Measurements from ENCODE around the gene MYH11.

- TF ChIP-seq, protein P1, sequence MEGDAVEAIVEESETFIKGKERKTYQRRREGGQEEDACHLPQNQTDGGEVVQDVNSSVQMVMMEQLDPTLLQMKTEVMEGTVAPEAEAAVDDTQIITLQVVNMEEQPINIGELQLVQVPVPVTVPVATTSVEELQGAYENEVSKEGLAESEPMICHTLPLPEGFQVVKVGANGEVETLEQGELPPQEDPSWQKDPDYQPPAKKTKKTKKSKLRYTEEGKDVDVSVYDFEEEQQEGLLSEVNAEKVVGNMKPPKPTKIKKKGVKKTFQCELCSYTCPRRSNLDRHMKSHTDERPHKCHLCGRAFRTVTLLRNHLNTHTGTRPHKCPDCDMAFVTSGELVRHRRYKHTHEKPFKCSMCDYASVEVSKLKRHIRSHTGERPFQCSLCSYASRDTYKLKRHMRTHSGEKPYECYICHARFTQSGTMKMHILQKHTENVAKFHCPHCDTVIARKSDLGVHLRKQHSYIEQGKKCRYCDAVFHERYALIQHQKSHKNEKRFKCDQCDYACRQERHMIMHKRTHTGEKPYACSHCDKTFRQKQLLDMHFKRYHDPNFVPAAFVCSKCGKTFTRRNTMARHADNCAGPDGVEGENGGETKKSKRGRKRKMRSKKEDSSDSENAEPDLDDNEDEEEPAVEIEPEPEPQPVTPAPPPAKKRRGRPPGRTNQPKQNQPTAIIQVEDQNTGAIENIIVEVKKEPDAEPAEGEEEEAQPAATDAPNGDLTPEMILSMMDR (IDR thresholded peaks at IDR 0.05 in 4 of 5, conservative IDR thresholded peaks at IDR 0.05 in 1 of 5) = no peak
- TF ChIP-seq POLR2A (IDR thresholded peaks at IDR 0.05) = no peak
These were observed 49.2 kb downstream of the MYH11 start for GRCh38 chr16:15807603-15808009.

Data from gastrocnemius medialis (tissue), 4 donors.